Breast epithelium (tissue), 3 donors: ENCODE measurements around the gene CD2BP2.
"Not testable (repeated sequence)": the region's sequence is repeated elsewhere in the genome, so short reads cannot be mapped to it uniquely, and the experiment has no call there.

Experiments used
- CTCF ChIP-seq, 3 donors: fragments of 450-650 bp; IDR thresholded peaks; one replicate each; pipeline ENCODE4 v1.5.1; 2016 to 2017; ENCODE audit warnings: antibody characterized with exemption in 3 of 3, mild to moderate bottlenecking in 3 of 3, moderate library complexity in 3 of 3
- POLR2A ChIP-seq: fragments of 450-650 bp; IDR thresholded peaks from one replicate; pipeline ENCODE4 v1.6.1; 2016; ENCODE audit warnings: antibody characterized with exemption, mild to moderate bottlenecking, moderate library complexity

DNA sequence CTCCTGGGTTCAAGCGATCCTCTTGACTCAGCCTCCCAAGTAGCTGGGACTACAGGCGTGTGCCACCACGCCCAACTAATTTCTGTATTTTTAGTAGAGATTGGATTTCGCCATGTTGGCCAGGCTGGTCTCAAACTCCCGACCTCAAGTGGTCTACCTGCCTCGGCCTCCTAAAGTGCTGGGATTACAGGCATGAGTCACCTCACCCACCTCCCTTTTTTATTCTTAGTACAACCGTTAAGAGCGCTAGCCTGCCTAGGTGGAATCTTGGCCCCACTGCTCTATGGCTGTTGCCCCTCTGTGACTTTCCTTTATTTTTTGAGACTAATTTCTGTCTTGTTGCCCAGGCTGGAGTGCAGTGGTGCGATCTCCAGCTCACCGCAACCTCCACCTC, 17.1 kb downstream of the CD2BP2 start:
- TF ChIP-seq POLR2A; CTCF (IDR thresholded peaks at IDR 0.05): not testable (repeated sequence)
